HepG2 (cell line): Measurements from ENCODE around the gene NFKB2. TPM values are rescaled to one million over a fixed set of nuclear protein-coding genes. Genes with fewer than 3 reads are reported as not detected.

Experiments used
- CHD2 ChIP-seq: IDR thresholded peaks from 2 replicates; pipeline ENCODE4 v1.6.1; 2011; ENCODE audit warnings: low read depth, low read length, improper control_type of control experiment
- ETV6 ChIP-seq: sonication (generic); formaldehyde crosslinking; conservative IDR thresholded peaks from 2 replicates; pipeline ENCODE4 v1.4.0; 2020; ENCODE audit warnings: missing genetic modification reagents
- GATAD1 ChIP-seq: IDR thresholded peaks from 2 replicates; pipeline ENCODE4 v1.6.1; 2016; ENCODE audit warnings: missing genetic modification reagents, missing compliant biosample characterization
- HDAC1 ChIP-seq: sonication (generic); formaldehyde crosslinking; IDR thresholded peaks from 2 replicates; pipeline ENCODE4 v1.5.1; 2020; ENCODE audit warnings: mild to moderate bottlenecking, missing genetic modification reagents
- ISL2 ChIP-seq: sonication (generic); formaldehyde crosslinking; IDR thresholded peaks from 2 replicates; pipeline ENCODE4 v1.5.0; 2020; ENCODE audit warnings: missing genetic modification reagents
- LCORL ChIP-seq, 2 experiments: fragments of 450-650 bp in 1 of 2; sonication (generic) in 1 of 2; formaldehyde crosslinking in 1 of 2; IDR thresholded peaks; 2 replicates each; pipeline versions ENCODE4 v1.5.0 to v1.6.1; 2017 to 2020; ENCODE audit warnings: antibody characterized with exemption in 1 of 2, missing genetic modification reagents in 1 of 2
- MYC ChIP-seq: sonication (generic); formaldehyde crosslinking; IDR thresholded peaks from 2 replicates; pipeline ENCODE4 v1.9.0; 2021; ENCODE audit warnings: missing genetic modification reagents, borderline replicate concordance
- SAP130 ChIP-seq: IDR thresholded peaks from 2 replicates; pipeline ENCODE4 v1.6.1; 2016; ENCODE audit warnings: low read depth
- ZNF652 ChIP-seq: IDR thresholded peaks from 2 replicates; pipeline ENCODE4 v1.6.1; 2016; ENCODE audit warnings: low read depth, borderline replicate concordance
- ZNF720 ChIP-seq: sonication (generic); formaldehyde crosslinking; IDR thresholded peaks from 2 replicates; pipeline ENCODE4 v1.4.0; 2020; ENCODE audit warnings: missing genetic modification reagents
- ZNF749 ChIP-seq: sonication (generic); formaldehyde crosslinking; IDR thresholded peaks from 2 replicates; pipeline ENCODE4 v1.8.0; 2022; ENCODE audit warnings: mild to moderate bottlenecking, missing genetic modification reagents, moderate library complexity, borderline replicate concordance
- ZNF777 ChIP-seq: sonication (generic); formaldehyde crosslinking; IDR thresholded peaks from 2 replicates; pipeline ENCODE4 v1.4.0; 2020; ENCODE audit warnings: missing genetic modification reagents
- ZNF839 ChIP-seq: sonication (generic); formaldehyde crosslinking; IDR thresholded peaks from 2 replicates; pipeline ENCODE4 v1.4.0; 2020; ENCODE audit warnings: missing genetic modification reagents, mild to moderate bottlenecking, borderline replicate concordance
- polyA plus RNA-seq, 8 experiments: library from polyadenylated mRNA; depleted of rRNA in 3 of 8; stranded (reverse) in 7 of 8; unstranded in 1 of 8; fragments of >200 nt; fragmentation: Illumina TruSeq in 4 of 8; extraction: Trizol in 4 of 8; gene quantifications; 2 replicates each; pipeline versions ENCODE4 v1.2.1 to v1.2.3, GENCODE V29; 2011 to 2016; ENCODE audit warnings: low read depth in 4 of 8, missing spikeins in 1 of 8, mixed read lengths in 1 of 8; ENCODE audit not compliant: insufficient read depth in 1 of 8
- total RNA-seq, 5 experiments: library from RNA; depleted of rRNA; stranded (reverse); fragments of >200 nt; fragmentation: Illumina TruSeq; extraction: Trizol; gene quantifications; 2 replicates each; pipeline ENCODE4 v1.2.3, GENCODE V29; 2016; ENCODE audit warnings: low read depth in 1 of 5
- TF ChIP-seq, protein P1 (sequence below): sonication (generic); formaldehyde crosslinking; IDR thresholded peaks from 2 replicates; pipeline ENCODE4 v1.5.0; 2020; ENCODE audit warnings: missing genetic modification reagents, mild to moderate bottlenecking, borderline replicate concordance
- TF ChIP-seq, protein P2 (sequence below): sonication (generic); formaldehyde crosslinking; IDR thresholded peaks from 2 replicates; pipeline ENCODE4 v1.4.0; 2020; ENCODE audit warnings: mild to moderate bottlenecking, missing genetic modification reagents
- TF ChIP-seq, protein P3 (sequence below): sonication (generic); formaldehyde crosslinking; IDR thresholded peaks from 2 replicates; pipeline ENCODE4 v1.4.0; 2020; ENCODE audit warnings: missing genetic modification reagents
- TF ChIP-seq, protein P4 (sequence below): sonication (generic); formaldehyde crosslinking; IDR thresholded peaks from 2 replicates; pipeline ENCODE4 v1.5.0; 2020; ENCODE audit warnings: missing genetic modification reagents
- TF ChIP-seq, protein P5 (sequence below): IDR thresholded peaks from 2 replicates; pipeline ENCODE4 v1.6.1; 2016; ENCODE audit warnings: missing compliant biosample characterization, missing genetic modification reagents, borderline replicate concordance
- TF ChIP-seq, protein P6 (sequence below): IDR thresholded peaks from 2 replicates; pipeline ENCODE4 v1.6.1; 2018; ENCODE audit warnings: missing genetic modification reagents, mild to moderate bottlenecking, missing compliant biosample characterization
- TF ChIP-seq, protein P7 (sequence below): sonication (generic); formaldehyde crosslinking; IDR thresholded peaks from 2 replicates; pipeline ENCODE4 v1.4.0; 2020; ENCODE audit warnings: missing genetic modification reagents

NFKB2 gene
- total and polyA plus RNA-seq, 2 of the 13 experiments (the other 11 are each of a cell fraction or from before 2014, with no cell fraction given) = 7.7 to 12.5 TPM

DNA sequence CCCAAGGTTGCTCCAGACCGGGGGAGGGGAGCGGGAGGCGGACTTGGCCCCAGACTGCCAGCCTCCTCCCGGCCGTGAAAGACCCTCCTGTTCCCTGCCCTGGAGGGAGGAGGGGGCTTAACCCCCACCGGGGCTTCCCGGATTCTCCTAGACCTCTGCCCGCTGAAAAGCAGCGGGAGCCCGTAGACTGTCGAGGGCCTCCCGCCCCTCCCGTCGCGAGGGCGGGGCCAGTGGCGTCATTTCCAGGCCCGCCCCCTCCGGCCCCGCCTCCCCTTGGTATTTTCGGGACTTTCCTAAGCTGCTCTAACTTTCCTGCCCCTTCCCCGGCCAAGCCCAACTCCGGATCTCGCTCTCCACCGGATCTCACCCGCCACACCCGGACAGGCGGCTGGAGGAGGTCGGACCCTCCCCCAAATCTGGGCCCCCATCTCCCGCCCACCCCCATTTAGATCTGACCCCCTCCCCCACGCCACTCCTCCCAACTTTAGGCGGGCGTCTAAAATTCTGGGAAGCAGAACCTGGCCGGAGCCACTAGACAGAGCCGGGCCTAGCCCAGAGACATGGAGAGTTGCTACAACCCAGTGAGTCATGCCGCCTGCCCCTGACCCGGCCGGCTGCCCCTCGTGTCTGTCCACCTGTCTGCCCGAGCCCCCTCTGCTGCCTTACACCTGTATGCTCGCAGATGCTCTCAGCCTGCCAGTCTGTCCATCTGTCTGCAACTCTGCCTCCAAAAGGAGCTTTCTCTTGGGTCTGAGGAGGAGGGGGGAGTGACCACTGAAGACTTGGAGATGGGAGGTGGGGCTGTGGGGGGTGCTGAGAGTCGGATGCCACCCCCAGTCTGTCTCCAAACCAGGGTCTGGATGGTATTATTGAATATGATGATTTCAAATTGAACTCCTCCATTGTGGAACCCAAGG lies at the start of gene NFKB2 (continued):
- TF ChIP-seq ISL2 (0 out of 2 replicates have a peak, but pooled peaks have one; percentile 26), ZNF720 (no peak), ZNF749 (no peak), ZNF839 (CRISPR knock-in tag) (no peak), SAP130 (CRISPR knock-in tag) (peak; percentile 60; the same call in 1 of the 2 replicates), LCORL (IDR thresholded peaks at IDR 0.05) (no peak), LCORL (CRISPR knock-in tag; IDR thresholded peaks at IDR 0.05) (peak; percentile 31; the same call in 1 of the 2 replicates), ZNF652 (CRISPR knock-in tag) (peak; percentile 31; the same call in 1 of the 2 replicates), MYC (CRISPR knock-in tag) (no peak), HDAC1 (CRISPR knock-in tag) (peak; percentile 15; the same call in 1 of the 2 replicates), ZNF777 (CRISPR knock-in tag) (peak; percentile 82), CHD2 (no peak), ETV6 (CRISPR knock-in tag) (0 out of 2 replicates have a peak, but pooled peaks have one; percentile 43), GATAD1 (CRISPR knock-in tag) (peak; percentile 51; the same call in 1 of the 2 replicates)
- TF ChIP-seq, protein P1, sequence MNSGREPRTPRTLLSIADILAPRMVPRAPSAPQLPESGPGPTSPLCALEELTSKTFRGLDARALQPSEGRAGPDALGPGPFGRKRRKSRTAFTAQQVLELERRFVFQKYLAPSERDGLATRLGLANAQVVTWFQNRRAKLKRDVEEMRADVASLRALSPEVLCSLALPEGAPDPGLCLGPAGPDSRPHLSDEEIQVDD = no peak
- TF ChIP-seq, protein P2, sequence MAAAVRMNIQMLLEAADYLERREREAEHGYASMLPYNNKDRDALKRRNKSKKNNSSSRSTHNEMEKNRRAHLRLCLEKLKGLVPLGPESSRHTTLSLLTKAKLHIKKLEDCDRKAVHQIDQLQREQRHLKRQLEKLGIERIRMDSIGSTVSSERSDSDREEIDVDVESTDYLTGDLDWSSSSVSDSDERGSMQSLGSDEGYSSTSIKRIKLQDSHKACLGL = no peak
- TF ChIP-seq, protein P3, sequence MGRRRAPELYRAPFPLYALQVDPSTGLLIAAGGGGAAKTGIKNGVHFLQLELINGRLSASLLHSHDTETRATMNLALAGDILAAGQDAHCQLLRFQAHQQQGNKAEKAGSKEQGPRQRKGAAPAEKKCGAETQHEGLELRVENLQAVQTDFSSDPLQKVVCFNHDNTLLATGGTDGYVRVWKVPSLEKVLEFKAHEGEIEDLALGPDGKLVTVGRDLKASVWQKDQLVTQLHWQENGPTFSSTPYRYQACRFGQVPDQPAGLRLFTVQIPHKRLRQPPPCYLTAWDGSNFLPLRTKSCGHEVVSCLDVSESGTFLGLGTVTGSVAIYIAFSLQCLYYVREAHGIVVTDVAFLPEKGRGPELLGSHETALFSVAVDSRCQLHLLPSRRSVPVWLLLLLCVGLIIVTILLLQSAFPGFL (CRISPR knock-in tag) = no peak
- TF ChIP-seq, protein P4, sequence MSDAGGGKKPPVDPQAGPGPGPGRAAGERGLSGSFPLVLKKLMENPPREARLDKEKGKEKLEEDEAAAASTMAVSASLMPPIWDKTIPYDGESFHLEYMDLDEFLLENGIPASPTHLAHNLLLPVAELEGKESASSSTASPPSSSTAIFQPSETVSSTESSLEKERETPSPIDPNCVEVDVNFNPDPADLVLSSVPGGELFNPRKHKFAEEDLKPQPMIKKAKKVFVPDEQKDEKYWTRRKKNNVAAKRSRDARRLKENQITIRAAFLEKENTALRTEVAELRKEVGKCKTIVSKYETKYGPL (CRISPR knock-in tag) = no peak
- TF ChIP-seq, protein P5, sequence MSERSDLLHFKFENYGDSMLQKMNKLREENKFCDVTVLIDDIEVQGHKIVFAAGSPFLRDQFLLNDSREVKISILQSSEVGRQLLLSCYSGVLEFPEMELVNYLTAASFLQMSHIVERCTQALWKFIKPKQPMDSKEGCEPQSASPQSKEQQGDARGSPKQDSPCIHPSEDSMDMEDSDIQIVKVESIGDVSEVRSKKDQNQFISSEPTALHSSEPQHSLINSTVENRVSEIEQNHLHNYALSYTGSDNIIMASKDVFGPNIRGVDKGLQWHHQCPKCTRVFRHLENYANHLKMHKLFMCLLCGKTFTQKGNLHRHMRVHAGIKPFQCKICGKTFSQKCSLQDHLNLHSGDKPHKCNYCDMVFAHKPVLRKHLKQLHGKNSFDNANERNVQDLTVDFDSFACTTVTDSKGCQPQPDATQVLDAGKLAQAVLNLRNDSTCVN (CRISPR knock-in tag) = no peak
- TF ChIP-seq, protein P6, sequence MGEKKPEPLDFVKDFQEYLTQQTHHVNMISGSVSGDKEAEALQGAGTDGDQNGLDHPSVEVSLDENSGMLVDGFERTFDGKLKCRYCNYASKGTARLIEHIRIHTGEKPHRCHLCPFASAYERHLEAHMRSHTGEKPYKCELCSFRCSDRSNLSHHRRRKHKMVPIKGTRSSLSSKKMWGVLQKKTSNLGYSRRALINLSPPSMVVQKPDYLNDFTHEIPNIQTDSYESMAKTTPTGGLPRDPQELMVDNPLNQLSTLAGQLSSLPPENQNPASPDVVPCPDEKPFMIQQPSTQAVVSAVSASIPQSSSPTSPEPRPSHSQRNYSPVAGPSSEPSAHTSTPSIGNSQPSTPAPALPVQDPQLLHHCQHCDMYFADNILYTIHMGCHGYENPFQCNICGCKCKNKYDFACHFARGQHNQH (CRISPR knock-in tag) = no peak
- TF ChIP-seq, protein P7, sequence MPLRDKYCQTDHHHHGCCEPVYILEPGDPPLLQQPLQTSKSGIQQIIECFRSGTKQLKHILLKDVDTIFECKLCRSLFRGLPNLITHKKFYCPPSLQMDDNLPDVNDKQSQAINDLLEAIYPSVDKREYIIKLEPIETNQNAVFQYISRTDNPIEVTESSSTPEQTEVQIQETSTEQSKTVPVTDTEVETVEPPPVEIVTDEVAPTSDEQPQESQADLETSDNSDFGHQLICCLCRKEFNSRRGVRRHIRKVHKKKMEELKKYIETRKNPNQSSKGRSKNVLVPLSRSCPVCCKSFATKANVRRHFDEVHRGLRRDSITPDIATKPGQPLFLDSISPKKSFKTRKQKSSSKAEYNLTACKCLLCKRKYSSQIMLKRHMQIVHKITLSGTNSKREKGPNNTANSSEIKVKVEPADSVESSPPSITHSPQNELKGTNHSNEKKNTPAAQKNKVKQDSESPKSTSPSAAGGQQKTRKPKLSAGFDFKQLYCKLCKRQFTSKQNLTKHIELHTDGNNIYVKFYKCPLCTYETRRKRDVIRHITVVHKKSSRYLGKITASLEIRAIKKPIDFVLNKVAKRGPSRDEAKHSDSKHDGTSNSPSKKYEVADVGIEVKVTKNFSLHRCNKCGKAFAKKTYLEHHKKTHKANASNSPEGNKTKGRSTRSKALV (CRISPR knock-in tag) = no peak
